ENCODE results near the gene CEACAM4. TPM values are rescaled to one million over a fixed set of nuclear protein-coding genes. Genes with fewer than 3 reads are reported as not detected.

Gene CEACAM4
- polyA plus RNA-seq, 1 donor (not counting 4 experiments of a cell fraction or from before 2014, with no cell fraction given) = not detected

- no peak overlapping the region for H3K4me2 ChIP-seq (ENCODE audit: control insufficient read depth, extremely low read depth, insufficient read depth, low read depth, low read length)
- dilution Hi-C loops (cut with MboI; ENCODE audit: extremely low pct_ligation_motif_present, low sequenced_read_pairs) = no loop called here
- TF ChIP-seq EZH2 (IDR thresholded peaks at IDR 0.05; ENCODE audit: low read length) (no peak), CTCF (optimal IDR thresholded peaks at IDR 0.05 in 1 of 3, IDR thresholded peaks at IDR 0.05 in 1 of 3, conservative IDR thresholded peaks at IDR 0.05 in 1 of 3; ENCODE audit: extremely low read depth in 1 of 3, insufficient read depth in 2 of 3, low read length in 3 of 3) (peak; percentile 88 to 95 (median 90))
- no peaks in the 10 kb centered on the region for H3K9me3 ChIP-seq (ENCODE audit: control insufficient read depth, low read depth, low read length)
- H4K20me1 ChIP-seq (ENCODE audit: control insufficient read depth, extremely low read depth, insufficient read depth, low read length) = no peaks in the 10 kb centered on the region
- no peak overlapping the region for H3K27ac ChIP-seq (ENCODE audit: control insufficient read depth, insufficient read depth, low read length)
- H3K9ac ChIP-seq (ENCODE audit: control insufficient read depth, extremely low read depth, insufficient read depth, low read length) = no peak overlapping the region
- no peaks in the 10 kb centered on the region for H3K4me1 ChIP-seq (ENCODE audit: control insufficient read depth, extremely low read depth, insufficient read depth, low read length)
- peaks cover 23% of the 10 kb centered on the region for H3K27me3 ChIP-seq (ENCODE audit: control insufficient read depth, extremely low read depth, insufficient read depth, low read length)
- peak; percentile 9 for DNase-seq (ENCODE audit: low read depth, low spot score)
- no peak for FAIRE-seq
- no peak overlapping the region for H3K4me3 ChIP-seq (ENCODE audit: control insufficient read depth in 2 of 3, extremely low read depth in 1 of 3, insufficient read depth in 2 of 3, low read depth in 1 of 3, low read length in 3 of 3)
- no peaks in the 10 kb centered on the region for H3K36me3 ChIP-seq (ENCODE audit: control insufficient read depth in 2 of 2, extremely low read depth in 1 of 2, insufficient read depth in 2 of 2, low read length in 2 of 2)
- no peaks in the 10 kb centered on the region for H3K79me2 ChIP-seq (ENCODE audit: control insufficient read depth, insufficient read depth, low read length)
- no peak overlapping the region for H2AFZ ChIP-seq (ENCODE audit: control insufficient read depth, low read length)
- no peaks in the 10 kb centered on the region for H3K9me1 ChIP-seq (ENCODE audit: control insufficient read depth, extremely low read depth, insufficient read depth, low read length)
Measured at GRCh38 chr19:41570639-41571112, 56.2 kb downstream of the CEACAM4 start.

GRCh38 chr19:41570179-41570578 is 56.7 kb downstream of the CEACAM4 start:
- FAIRE-seq (no peak), DNase-seq (ENCODE audit: low read depth, low spot score) (no peak)
- Histone ChIP-seq H3K4me2 (ENCODE audit: control insufficient read depth, extremely low read depth, insufficient read depth, low read depth, low read length) (no peak overlapping the region), H3K79me2 (ENCODE audit: control insufficient read depth, insufficient read depth, low read length) (no peaks in the 10 kb centered on the region), H2AFZ (ENCODE audit: control insufficient read depth, low read length) (no peak overlapping the region), H3K9ac (ENCODE audit: control insufficient read depth, extremely low read depth, insufficient read depth, low read length) (no peak overlapping the region), H4K20me1 (ENCODE audit: control insufficient read depth, extremely low read depth, insufficient read depth, low read length) (no peaks in the 10 kb centered on the region), H3K4me3 (ENCODE audit: control insufficient read depth in 2 of 3, extremely low read depth in 1 of 3, insufficient read depth in 2 of 3, low read depth in 1 of 3, low read length in 3 of 3) (no peak overlapping the region), H3K36me3 (ENCODE audit: control insufficient read depth in 2 of 2, extremely low read depth in 1 of 2, insufficient read depth in 2 of 2, low read length in 2 of 2) (no peaks in the 10 kb centered on the region), H3K27me3 (ENCODE audit: control insufficient read depth, extremely low read depth, insufficient read depth, low read length) (peaks cover 28% of the 10 kb centered on the region), H3K27ac (ENCODE audit: control insufficient read depth, insufficient read depth, low read length) (no peak overlapping the region), H3K9me1 (ENCODE audit: control insufficient read depth, extremely low read depth, insufficient read depth, low read length) (no peaks in the 10 kb centered on the region), H3K9me3 (ENCODE audit: control insufficient read depth, low read depth, low read length) (no peaks in the 10 kb centered on the region), H3K4me1 (ENCODE audit: control insufficient read depth, extremely low read depth, insufficient read depth, low read length) (no peaks in the 10 kb centered on the region)
- dilution Hi-C loops (cut with MboI; ENCODE audit: extremely low pct_ligation_motif_present, low sequenced_read_pairs) = no loop called here
- TF ChIP-seq EZH2 (IDR thresholded peaks at IDR 0.05; ENCODE audit: low read length) = no peak
- peak in 1 of 3 experiments; percentile 13 for TF ChIP-seq CTCF (optimal IDR thresholded peaks at IDR 0.05 in 1 of 3, IDR thresholded peaks at IDR 0.05 in 1 of 3, conservative IDR thresholded peaks at IDR 0.05 in 1 of 3; ENCODE audit: extremely low read depth in 1 of 3, insufficient read depth in 2 of 3, low read length in 3 of 3)

All from keratinocyte (primary cell).